Esophagus muscularis mucosa (tissue), 4 donors: ENCODE results near the gene ZNF536.

Experiments
- CTCF ChIP-seq, 3 experiments: fragments of 200-600 bp in 2 of 3; fragments of 450-650 bp in 1 of 3; sonication (generic) in 2 of 3; IDR thresholded peaks; one replicate each; pipeline ENCODE4 v1.5.1; 2017 to 2019; ENCODE audit warnings: antibody characterized with exemption in 3 of 3, mild to moderate bottlenecking in 2 of 3, moderate library complexity in 1 of 3
- EP300 ChIP-seq: sonication (generic); formaldehyde crosslinking; IDR thresholded peaks from one replicate; pipeline ENCODE4 v1.6.1; 2017; ENCODE audit warnings: antibody characterized with exemption
- POLR2A ChIP-seq: fragments of 450-650 bp; IDR thresholded peaks from one replicate; pipeline ENCODE4 v1.6.1; 2017; ENCODE audit warnings: antibody characterized with exemption, moderate library complexity, mild to moderate bottlenecking, low read depth

- no peak for TF ChIP-seq POLR2A
- no peak for TF ChIP-seq EP300
- TF ChIP-seq CTCF (IDR thresholded peaks at IDR 0.05), result no peak
Measured at GRCh38 chr19:30549151-30549550, 177.0 kb downstream of the ZNF536 start.
